ENCODE measurements around the gene C20orf96.

DNA sequence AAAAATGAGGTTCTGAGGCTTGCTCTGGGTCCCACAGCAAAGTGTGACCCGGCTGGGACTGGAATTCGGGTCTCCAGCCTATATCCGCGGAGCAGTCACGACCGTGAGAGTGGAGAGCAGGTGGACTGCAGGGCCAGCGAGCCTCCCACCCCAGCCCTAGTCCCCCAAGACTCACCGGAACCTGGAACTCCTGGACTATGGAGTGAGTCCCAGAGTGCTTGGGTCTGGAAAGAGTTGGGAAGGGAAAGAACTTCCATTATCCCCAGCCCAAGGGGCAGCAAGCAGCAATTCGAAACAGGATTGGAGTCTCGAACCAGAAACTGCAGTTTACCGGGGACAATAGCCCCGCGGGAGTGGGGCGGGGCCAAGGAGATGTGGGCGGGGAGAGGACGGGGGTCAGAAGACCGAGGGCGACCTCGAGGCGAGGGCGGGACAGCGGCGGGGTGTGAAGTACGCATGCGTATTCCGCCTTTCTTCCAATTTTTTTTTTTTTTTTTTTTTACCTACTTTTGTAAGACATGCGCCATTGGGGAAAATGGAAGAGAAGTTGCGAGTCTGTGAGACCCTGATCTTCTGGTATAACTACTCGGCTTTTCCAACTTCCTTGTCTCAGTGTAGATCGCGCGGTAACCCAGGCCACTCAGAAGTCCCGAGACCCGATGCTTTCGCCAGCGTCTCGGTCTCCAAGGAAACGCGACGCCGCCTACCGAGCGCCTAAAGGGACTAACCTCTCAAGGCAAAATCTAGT is at the start of gene C20orf96:
- TF ChIP-seq, protein P1, sequence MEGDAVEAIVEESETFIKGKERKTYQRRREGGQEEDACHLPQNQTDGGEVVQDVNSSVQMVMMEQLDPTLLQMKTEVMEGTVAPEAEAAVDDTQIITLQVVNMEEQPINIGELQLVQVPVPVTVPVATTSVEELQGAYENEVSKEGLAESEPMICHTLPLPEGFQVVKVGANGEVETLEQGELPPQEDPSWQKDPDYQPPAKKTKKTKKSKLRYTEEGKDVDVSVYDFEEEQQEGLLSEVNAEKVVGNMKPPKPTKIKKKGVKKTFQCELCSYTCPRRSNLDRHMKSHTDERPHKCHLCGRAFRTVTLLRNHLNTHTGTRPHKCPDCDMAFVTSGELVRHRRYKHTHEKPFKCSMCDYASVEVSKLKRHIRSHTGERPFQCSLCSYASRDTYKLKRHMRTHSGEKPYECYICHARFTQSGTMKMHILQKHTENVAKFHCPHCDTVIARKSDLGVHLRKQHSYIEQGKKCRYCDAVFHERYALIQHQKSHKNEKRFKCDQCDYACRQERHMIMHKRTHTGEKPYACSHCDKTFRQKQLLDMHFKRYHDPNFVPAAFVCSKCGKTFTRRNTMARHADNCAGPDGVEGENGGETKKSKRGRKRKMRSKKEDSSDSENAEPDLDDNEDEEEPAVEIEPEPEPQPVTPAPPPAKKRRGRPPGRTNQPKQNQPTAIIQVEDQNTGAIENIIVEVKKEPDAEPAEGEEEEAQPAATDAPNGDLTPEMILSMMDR (IDR thresholded peaks at IDR 0.05): peak; percentile 22 to 48 (median 44)
- no peak for TF ChIP-seq POLR2A (IDR thresholded peaks at IDR 0.05)

All from ovary (tissue), 3 donors.